Left lung (tissue), 10 donors: ENCODE results near the gene CMPK1. TPM values are rescaled to one million over a fixed set of nuclear protein-coding genes. Genes with fewer than 3 reads are reported as not detected.
A peak's percentile ranks its signal among the peaks of the same experiment; 100 is the strongest.
"Not testable (repeated sequence)": the region's sequence is repeated elsewhere in the genome, so short reads cannot be mapped to it uniquely, and the experiment has no call there.

Source experiments
- ATAC-seq: fragments of 200-7000 bp; cut with Tn5 transposase; one replicate; pipeline ENCODE4 v1.9.1; 2020; ENCODE audit warnings: moderate library complexity
- DNase-seq, 4 donors: peaks; one replicate each; pipeline ENCODE4 v3.0.0-alpha.2; 2013 to 2020
- H3K27ac ChIP-seq, 2 donors: fragments of 200-600 bp; sonication (generic) in 1 of 2; one replicate each; pipeline versions ENCODE4 v1.5.0 to v1.8.0; 2020 to 2021
- H3K27me3 ChIP-seq, 2 donors: fragments of 200-600 bp; sonication (generic) in 1 of 2; one replicate each; pipeline versions ENCODE4 v1.5.0 to v1.8.0; 2020 to 2021
- H3K36me3 ChIP-seq, 2 donors: fragments of 200-600 bp; sonication (generic) in 1 of 2; one replicate each; pipeline versions ENCODE4 v1.5.0 to v1.8.0; 2020 to 2021
- H3K4me1 ChIP-seq, 2 donors: fragments of 200-600 bp; one replicate each; pipeline ENCODE4 v1.8.0; 2021
- H3K4me3 ChIP-seq, 2 donors: fragments of 200-600 bp; sonication (generic) in 1 of 2; one replicate each; pipeline versions ENCODE4 v1.5.0 to v1.8.0; 2020 to 2021; ENCODE audit warnings: mild to moderate bottlenecking in 1 of 2
- H3K9me3 ChIP-seq, 2 donors: fragments of 200-600 bp; sonication (generic) in 1 of 2; one replicate each; pipeline versions ENCODE4 v1.5.0 to v1.8.0; 2020 to 2021
- CTCF ChIP-seq, 2 donors: fragments of 200-600 bp; sonication (generic) in 1 of 2; IDR thresholded peaks; one replicate each; pipeline versions ENCODE4 v1.5.0 to v1.8.0; 2021; ENCODE audit warnings: antibody characterized with exemption in 2 of 2
- intact Hi-C, 2 donors: fragments of 100-400 bp; cut with DNase I; formaldehyde crosslinking; loops; one replicate each; pipeline versions ENCODE4 v1.11.2 to v1.14.2; 2022
- polyA plus RNA-seq, 6 donors: library from polyadenylated mRNA; unstranded; fragments of 120-200 nt; gene quantifications; one replicate each; pipeline ENCODE4 v1.2.1, GENCODE V29; 2013; ENCODE audit not compliant: insufficient read length in 6 of 6
- total RNA-seq, 2 donors: library from RNA; stranded (reverse); fragmentation: NEBNext Ultra II Directional; extraction: Animal tissue kit (Norgen Biotek cat#: 25700); gene quantifications; one replicate each; pipeline ENCODE4 v1.2.1, GENCODE V29; 2021
- donor health status: DM: no; HTN: yes; CAD: no.
- donor health status: DM: no; HTN: no; CAD: no.

Gene CMPK1
- total and polyA plus RNA-seq, 8 donors: 76.2 to 128 (median 94.6) TPM

GRCh38 chr1:47302472-47302871 is 31.1 kb upstream of the CMPK1 start:
- Histone ChIP-seq H3K4me1 (peaks cover 0 to 16% of the 10 kb centered on the region in 2 donors), H3K4me3 (no peak overlapping the region), H3K27me3 (no peaks in the 10 kb centered on the region), H3K36me3 (peaks cover 0 to 22% of the 10 kb centered on the region in 2 donors), H3K27ac (no peak overlapping the region), H3K9me3 (no peaks in the 10 kb centered on the region)
- intact Hi-C loops: no loop called here
- DNase-seq: no peak
- no peak for TF ChIP-seq CTCF (IDR thresholded peaks at IDR 0.05)
- ATAC-seq: no peak

GRCh38 chr1:47309427-47309826 is 24.2 kb upstream of the CMPK1 start:
- no peaks in the 10 kb centered on the region for H3K27me3 ChIP-seq
- no peaks in the 10 kb centered on the region for H3K9me3 ChIP-seq
- no peak for ATAC-seq
- H3K4me1 ChIP-seq: peaks cover 3 to 10% of the 10 kb centered on the region in 2 donors
- no peak overlapping the region for H3K27ac ChIP-seq
- DNase-seq: no peak
- H3K4me3 ChIP-seq: no peak overlapping the region
- H3K36me3 ChIP-seq: peaks cover 0 to 6% of the 10 kb centered on the region in 2 donors
- intact Hi-C loops: no loop called here
- TF ChIP-seq CTCF (IDR thresholded peaks at IDR 0.05): no peak

- Histone ChIP-seq H3K27me3 (no peaks in the 10 kb centered on the region), H3K4me3 (peak within 1 kb of the TSS; percentile 62 to 65), H3K9me3 (no peaks in the 10 kb centered on the region), H3K4me1 (peaks cover 3 to 10% of the 10 kb centered on the region in 2 donors), H3K27ac (peak within 1 kb of the TSS; percentile 84 to 93), H3K36me3 (peaks cover 0 to 6% of the 10 kb centered on the region in 2 donors)
- ATAC-seq: peak; percentile 99
- no peak for TF ChIP-seq CTCF (IDR thresholded peaks at IDR 0.05)
- intact Hi-C loops: no loop called here
- DNase-seq: peak; percentile 97 to 99 (median 99)
Measured at GRCh38 chr1:47313915-47314664, 19.5 kb upstream of the CMPK1 start, which contains the start of gene STIL. TSS of gene STIL (minus strand) at chr1:47314147. CDS start at chr1:47310319, 3,828 bp downstream.

- H3K36me3 ChIP-seq: no peaks in the 10 kb centered on the region
- H3K27ac ChIP-seq: no peak overlapping the region
- DNase-seq (no peak), ATAC-seq (no peak)
- no peaks in the 10 kb centered on the region for H3K27me3 ChIP-seq
- no peaks in the 10 kb centered on the region for H3K9me3 ChIP-seq
- no peak overlapping the region for H3K4me3 ChIP-seq
- no peak for TF ChIP-seq CTCF (IDR thresholded peaks at IDR 0.05)
- intact Hi-C loops: no loop called here
- peaks cover 3 to 10% of the 10 kb centered on the region in 2 donors for H3K4me1 ChIP-seq
Measured at GRCh38 chr1:47317841-47318240, 15.7 kb upstream of the CMPK1 start.

GRCh38 chr1:47319968-47320367 is 13.6 kb upstream of the CMPK1 start:
- DNase-seq, intact Hi-C loops, H3K27me3 ChIP-seq, H3K27ac ChIP-seq, H3K9me3 ChIP-seq, ATAC-seq, H3K4me3 ChIP-seq, H3K4me1 ChIP-seq, H3K36me3 ChIP-seq: not testable (repeated sequence)
